GM19468 (cell line): ENCODE results near the gene TTC24.

Source experiments
- ATAC-seq: cut with Tn5 transposase; IDR thresholded peaks from one replicate; pipeline ENCODE4 v1.9.1; 2021; ENCODE audit warnings: mild to moderate bottlenecking, moderate library complexity, moderate number of reproducible peaks; ENCODE audit not compliant: unreplicated experiment; ENCODE audit errors: extremely low read depth

Gene TTC24

DNA sequence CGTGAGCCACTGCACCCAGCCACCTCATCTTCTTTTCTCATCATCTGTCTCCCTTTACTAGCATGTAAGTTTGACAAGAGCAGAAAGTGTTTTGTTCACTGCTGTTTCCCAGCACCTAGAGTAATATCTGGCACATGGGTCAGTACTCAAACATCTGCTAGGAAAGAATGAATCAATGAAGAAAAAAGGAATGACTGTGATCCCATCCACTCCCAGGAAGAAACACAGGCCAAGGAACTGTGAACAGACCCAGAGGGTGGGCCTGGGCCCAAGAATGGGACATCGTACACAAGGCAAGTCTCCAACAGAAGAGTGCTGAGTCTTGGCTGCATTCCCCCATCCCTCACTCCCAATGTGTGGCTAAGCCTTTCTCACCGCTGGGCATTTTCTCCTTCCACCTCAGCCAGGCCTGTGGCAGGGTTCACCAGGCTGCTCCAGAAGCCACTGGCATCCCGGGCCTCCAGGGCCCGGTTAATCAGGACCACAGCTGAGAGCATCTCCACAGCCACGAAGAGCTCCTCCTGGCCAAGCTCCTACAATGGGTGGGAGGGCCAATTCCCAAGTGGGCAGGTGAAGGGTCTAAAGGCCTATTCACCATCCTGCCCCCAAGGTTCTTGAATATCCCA, 25.6 kb upstream of the TTC24 start:
- ATAC-seq = no peak

DNA sequence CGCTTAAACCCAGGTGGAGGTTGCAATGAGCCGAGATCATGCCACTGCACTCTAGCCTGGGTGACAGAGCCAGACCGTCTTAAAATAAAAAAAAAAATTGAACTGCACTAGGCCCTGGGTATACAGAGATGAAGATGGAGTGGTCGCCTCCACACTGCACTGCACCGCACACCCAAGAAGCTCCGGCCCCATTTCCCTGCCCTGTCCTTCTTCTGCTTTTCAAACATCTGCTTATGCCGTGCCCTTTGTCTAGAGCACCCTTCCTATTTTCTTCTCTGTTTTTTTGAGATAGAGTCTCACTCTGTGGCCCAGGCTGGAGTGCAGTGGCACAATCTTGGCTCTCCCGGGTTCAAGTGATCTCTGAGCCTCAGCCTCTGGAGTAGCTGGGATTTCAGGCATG, 24.6 kb upstream of the TTC24 start:
- ATAC-seq = no peak

DNA sequence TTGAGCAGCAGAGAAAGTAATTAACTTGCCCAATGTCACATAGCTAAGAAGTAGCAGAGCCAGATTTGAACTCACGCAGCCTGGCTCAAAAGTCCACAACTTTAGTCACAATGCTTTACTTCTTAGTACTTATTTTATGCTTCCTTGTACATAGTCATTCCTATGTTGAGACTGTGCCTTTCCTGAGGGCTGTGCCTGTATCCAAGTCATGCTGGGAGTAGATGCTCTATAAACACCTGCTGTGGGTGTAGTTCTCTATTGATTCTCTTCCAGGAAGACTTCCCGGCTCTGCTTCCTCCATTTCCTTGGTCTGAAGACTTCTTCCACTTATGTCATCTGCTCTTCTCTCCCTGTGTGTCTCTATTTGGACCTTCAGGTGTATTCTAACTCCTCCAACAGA, 23.8 kb upstream of the TTC24 start:
- no peak for ATAC-seq

DNA sequence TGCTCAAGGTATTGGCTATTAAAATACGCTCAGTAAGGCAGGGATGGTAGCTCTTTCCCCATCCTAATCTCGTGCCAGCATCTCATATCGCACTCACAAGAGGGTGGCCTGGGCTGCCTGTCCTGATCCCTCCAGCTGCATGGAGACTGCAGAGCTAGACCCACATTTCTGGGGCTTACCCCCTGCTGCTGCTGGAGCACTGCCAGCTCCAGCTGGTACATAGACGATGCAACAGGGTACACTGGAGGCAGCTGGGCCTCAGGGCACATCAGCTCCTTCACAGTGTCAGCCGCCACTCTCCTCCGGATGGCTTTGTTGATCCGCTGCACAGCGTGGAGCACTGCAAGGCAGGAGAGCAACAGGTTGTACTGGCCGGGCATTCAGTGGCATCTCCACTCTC, 23.2 kb upstream of the TTC24 start:
- ATAC-seq = no peak

DNA sequence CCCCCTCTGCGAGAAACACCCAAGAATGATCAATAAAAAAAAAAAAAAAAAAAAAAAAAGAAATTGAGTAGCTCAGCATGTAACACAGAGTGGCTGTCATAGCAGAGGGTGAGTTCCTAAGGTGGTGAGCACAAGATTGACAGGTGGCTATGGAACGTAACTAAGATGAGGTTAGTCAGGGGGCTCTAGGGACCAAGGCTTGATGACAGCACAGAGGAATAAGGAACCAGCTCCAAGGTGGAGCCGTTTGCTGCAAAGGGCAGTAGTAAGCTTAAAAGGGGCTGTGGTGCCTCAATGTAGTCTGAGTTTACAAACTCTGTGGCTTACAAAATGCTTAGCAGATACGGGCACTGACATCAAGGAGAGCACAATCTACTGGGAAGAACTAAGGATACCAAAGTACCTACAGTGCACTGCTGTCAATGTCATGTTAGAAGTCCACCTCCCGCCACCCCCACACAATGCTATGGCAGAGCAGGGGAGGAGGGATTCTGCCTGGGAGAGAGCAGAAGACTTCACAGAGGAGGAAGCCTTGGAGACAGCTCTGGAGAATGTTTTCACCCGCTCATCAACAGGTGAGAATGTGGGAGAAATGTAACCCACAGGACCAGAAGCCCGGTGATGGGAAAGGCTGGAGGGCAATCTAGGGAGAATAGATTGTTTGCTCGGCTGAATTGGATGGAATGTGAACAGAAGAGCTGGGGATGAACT, 20.3 kb upstream of the TTC24 start:
- no peak for ATAC-seq

- ATAC-seq = no peak
Measured at GRCh38 chr1:156559797-156560385, 19.6 kb upstream of the TTC24 start.

DNA sequence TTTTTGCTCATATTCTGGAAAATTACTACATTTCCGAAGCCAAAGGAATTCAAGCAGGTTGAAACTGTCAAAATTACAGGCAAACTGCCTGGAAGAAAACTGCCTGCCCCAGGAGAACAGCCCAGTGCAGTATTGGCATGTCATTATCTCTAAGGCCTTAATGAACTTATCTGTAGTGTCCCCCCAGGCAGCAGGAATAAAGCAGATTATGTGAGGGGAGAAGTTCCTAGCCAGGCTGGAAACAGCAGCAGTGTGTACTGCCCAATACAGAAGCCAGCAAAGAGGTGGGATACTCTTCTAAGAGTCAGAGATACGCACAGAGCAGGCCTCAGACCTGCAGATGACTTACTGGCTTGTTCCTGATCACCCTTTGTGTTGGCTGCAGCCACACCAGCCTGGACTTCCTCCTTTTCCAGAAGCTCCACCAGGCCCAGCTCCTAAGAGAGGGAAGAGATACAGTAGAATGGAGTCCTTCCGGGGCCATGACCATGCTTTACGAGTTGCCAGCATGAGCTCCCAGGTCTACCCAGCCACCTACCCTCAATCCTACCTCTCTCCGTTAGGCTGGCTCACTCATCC, 18.8 kb upstream of the TTC24 start:
- no peak for ATAC-seq

DNA sequence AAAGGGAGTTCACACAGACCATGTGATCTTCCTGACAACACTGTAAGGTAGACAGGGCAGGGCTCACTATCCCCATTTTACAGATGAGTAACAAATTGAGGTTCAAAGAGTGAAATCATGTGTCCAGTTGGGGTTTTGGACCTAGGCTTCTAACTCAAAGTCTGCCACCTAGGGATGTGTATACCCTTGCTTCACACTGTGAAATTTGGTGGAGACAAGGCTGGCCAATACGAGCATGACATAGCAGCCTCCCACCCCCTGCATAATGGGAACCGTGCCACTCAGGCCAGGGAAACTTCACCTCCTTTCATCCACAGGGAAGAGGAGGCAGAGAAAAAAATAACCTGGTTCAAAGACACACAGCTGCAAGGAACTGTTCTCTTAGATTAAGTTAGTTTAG, 14.0 kb upstream of the TTC24 start:
- ATAC-seq = no peak

GRCh38 chr1:156566436-156566835, 13.1 kb upstream of the TTC24 start:
- no peak for ATAC-seq

GRCh38 chr1:156571261-156571852, 8.2 kb upstream of the TTC24 start:
- ATAC-seq = no peak

DNA sequence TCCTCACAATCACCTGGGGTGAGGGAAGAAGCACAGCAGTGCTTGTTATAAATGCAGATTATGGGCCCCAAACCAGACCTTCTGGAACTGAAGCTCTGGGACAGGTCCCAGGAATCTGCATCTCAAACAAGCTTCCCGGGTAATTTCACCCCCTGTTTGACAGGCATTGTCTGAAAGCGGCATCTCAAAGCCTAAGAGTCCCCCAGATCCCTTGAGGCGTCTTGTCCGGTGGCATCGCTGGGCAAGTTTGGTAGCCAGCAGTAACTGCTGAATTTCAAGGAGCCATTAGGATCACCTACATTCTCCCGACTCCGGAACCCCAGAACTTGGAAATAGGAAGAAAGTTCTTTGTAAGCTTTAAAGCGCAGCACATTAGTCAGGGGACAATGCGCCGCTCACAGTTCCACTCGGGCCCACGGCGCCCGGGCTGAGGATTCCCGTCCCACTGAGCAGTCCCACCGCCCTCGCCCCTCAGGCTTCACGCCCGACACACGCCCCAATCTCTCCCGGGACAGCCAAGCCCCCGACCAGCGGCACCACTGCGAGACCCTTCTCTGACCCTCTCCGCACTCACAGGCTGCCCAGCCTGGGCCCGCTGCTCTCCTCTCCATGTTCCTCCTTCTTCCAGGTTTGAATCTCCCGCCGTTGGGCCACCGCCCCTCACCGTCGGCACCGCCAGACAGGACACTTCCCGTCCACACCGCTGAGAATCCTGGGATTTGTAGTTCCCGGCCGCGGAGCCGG, 7.4 kb upstream of the TTC24 start, which contains the start of gene IQGAP3:
IQGAP3 (minus strand) TSS at position 647 of the 744 bp plus-strand sequence; CDS start at position 611, 36 bp downstream.
- peak; percentile 51 for ATAC-seq

DNA sequence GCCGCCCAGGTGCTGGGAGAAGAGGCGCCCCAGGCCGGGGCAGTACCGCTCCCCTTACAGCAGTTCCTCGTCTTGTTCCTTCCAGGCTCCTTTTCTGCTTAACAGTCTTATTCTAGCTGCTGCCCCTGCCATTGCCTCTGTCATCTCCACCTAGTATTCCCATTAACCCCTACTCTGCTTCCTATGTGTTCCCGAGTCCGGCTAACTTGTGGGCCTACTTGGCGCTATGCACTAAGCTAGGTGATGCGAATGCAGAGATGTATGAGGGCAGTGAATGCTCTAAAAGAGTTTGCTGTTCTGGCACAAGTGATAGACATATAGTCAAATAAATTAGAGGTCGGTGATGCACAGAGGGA, 6.9 kb upstream of the TTC24 start:
- ATAC-seq = no peak

DNA sequence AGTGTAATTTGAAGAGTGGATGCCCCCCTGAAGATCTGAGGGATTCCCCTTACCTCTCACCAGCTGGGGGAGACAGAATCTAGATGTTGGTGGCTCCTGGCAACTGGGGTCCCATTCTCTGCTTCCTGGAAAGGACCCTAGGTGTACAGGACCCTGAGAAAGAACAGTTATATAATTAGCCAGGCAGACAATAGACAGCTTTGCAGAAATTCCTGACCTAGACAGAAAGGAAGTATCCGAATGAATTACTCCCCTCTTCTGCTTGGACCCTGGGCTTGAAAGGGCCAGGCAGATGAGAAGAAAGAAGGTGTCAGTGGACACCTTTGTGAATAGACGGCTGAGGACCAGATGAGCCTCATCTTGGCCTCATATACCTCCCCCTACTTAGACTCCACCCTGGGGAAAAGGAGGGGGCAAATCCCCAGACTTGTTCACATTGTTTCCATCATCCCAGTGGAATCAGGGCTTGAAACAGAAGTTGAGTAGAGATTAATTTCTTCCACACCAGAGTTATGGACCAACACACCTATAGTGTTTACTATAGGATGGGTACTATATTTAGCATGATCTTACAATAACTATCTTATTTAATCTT, 5.4 kb upstream of the TTC24 start:
- ATAC-seq = no peak

- ATAC-seq = no peak
Measured at GRCh38 chr1:156577550-156577949, 2.0 kb upstream of the TTC24 start.

DNA sequence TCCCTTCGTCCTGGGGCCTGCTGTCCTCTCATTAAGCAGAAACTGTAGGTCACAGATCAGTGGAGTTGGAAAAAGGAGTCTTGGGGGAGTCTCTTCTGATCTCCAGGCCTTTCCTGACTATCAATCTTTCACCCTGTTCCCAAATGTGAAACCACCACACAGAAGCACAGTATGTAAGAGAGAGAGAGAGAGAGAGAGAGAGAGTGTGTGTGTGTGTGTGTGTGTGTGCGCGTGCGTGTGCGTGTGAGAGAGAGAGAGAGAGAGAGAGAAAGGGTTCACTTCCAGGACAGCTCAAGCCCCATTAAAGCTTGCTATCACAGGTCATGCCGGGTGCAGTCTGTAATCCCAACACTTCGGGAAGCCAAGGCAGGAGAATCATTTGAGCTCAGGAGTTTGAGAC, 1.5 kb upstream of the TTC24 start:
- no peak for ATAC-seq

GRCh38 chr1:156581661-156582387, 2.3 kb downstream of the TTC24 start:
- no peak for ATAC-seq

- ATAC-seq = no peak
Measured at GRCh38 chr1:156582388-156583017, 3.0 kb downstream of the TTC24 start.

- no peak for ATAC-seq
Measured at GRCh38 chr1:156583821-156584622, 4.5 kb downstream of the TTC24 start.
